Lower leg skin (tissue), 4 donors: ENCODE results near the gene PCP2. TPM values are rescaled to one million over a fixed set of nuclear protein-coding genes. Genes with fewer than 3 reads are reported as not detected.

Source experiments
- DNase-seq, 2 donors: peaks; one replicate each; pipeline ENCODE4 v3.0.0-alpha.2; 2019; ENCODE audit warnings: low spot score in 2 of 2
- H3K4me3 ChIP-seq: fragments of 200-600 bp; sonication (generic); 2 replicates; pipeline ENCODE4 v1.5.1; 2017; ENCODE audit warnings: mild to moderate bottlenecking, low read depth; ENCODE audit not compliant: poor library complexity, severe bottlenecking
- POLR2A ChIP-seq, 2 donors: fragments of 450-650 bp; IDR thresholded peaks; one replicate each; pipeline ENCODE4 v1.6.1; 2016 to 2017; ENCODE audit warnings: antibody characterized with exemption in 2 of 2, mild to moderate bottlenecking in 1 of 2, moderate library complexity in 1 of 2
- WGBS, 2 donors: methylation state at CpG; one replicate each; pipeline ENCODE4 v1.1.5; 2018; 5-methylcytosine and 5-hydroxymethylcytosine counted together
- intact Hi-C: fragments of 100-400 bp; cut with DNase I; formaldehyde crosslinking; loops from one replicate; pipeline ENCODE4 v1.15.0; 2023; ENCODE audit warnings: low total_unique reads
- microRNA-seq, 2 donors: library from miRNA; unstranded; fragments of <30 nt; microRNA quantifications; one replicate each; pipeline ENCODE4, GENCODE V29; 2016; ENCODE audit warnings: borderline replicate concordance in 2 of 2, borderline number of aligned reads in 1 of 2
- total RNA-seq, 4 donors: library from RNA; depleted of rRNA; stranded (reverse); fragments of >200 nt; gene quantifications; one replicate each; pipeline ENCODE4 v1.1.0, GENCODE V29; 2016
- TF ChIP-seq, protein P1 (sequence below), 3 donors: fragments of 450-650 bp; IDR thresholded peaks; one replicate each; pipeline ENCODE4 v1.5.1; 2016; ENCODE audit warnings: antibody characterized with exemption in 3 of 3, mild to moderate bottlenecking in 3 of 3, moderate library complexity in 2 of 3

The PCP2 gene
- total RNA-seq, 4 donors from 2014 or later, result 1.1 to 6.5 (median 4.2) TPM; not detected in 1

DNA sequence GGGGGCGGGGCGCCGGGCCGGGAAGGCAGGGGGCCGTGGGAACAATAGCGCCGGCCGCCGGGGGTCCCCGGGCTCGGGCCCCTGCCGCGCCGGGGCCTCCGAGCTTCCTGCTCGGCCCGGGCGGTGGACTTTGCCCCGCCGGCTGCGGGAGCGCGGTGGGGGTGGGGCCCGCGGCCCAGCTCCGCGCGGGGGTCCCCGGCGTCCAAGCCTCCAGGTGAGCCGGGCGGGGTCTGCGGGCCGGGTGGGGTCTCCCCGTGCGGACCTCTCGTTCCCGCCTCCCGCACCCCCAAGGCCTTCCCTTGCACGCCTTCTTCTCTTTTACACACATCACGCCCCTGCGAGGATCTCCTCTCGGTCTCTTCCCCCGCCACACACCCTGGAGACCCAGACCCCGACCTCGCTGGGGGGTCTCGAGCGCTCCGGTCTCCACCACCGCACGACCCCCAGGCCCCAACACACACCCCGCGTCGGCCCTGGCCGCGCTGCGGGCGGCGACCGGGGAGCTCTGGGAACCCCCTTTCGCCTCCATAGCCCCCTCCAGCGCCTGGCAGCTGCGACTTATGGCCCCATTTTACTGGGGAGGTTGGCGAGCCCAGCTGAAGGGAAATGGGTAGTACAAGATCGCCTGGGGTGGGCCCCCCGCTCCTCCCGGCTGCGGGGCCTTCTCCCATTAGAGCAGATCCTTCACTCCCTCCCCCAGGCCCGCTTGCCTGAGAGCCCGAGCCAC lies 37.1 kb downstream of the PCP2 start:
- H3K4me3 ChIP-seq, result peak overlapping the region; percentile 20
- no peak for TF ChIP-seq POLR2A (IDR thresholded peaks at IDR 0.05)
- TF ChIP-seq, protein P1, sequence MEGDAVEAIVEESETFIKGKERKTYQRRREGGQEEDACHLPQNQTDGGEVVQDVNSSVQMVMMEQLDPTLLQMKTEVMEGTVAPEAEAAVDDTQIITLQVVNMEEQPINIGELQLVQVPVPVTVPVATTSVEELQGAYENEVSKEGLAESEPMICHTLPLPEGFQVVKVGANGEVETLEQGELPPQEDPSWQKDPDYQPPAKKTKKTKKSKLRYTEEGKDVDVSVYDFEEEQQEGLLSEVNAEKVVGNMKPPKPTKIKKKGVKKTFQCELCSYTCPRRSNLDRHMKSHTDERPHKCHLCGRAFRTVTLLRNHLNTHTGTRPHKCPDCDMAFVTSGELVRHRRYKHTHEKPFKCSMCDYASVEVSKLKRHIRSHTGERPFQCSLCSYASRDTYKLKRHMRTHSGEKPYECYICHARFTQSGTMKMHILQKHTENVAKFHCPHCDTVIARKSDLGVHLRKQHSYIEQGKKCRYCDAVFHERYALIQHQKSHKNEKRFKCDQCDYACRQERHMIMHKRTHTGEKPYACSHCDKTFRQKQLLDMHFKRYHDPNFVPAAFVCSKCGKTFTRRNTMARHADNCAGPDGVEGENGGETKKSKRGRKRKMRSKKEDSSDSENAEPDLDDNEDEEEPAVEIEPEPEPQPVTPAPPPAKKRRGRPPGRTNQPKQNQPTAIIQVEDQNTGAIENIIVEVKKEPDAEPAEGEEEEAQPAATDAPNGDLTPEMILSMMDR (IDR thresholded peaks at IDR 0.05), result no peak
- DNase-seq, result no peak
- intact Hi-C loops, result no loop called here
- WGBS, 2 donors, result 3 to 5% methylated on average over 39 to 46 of the region's 70 CpGs

DNA sequence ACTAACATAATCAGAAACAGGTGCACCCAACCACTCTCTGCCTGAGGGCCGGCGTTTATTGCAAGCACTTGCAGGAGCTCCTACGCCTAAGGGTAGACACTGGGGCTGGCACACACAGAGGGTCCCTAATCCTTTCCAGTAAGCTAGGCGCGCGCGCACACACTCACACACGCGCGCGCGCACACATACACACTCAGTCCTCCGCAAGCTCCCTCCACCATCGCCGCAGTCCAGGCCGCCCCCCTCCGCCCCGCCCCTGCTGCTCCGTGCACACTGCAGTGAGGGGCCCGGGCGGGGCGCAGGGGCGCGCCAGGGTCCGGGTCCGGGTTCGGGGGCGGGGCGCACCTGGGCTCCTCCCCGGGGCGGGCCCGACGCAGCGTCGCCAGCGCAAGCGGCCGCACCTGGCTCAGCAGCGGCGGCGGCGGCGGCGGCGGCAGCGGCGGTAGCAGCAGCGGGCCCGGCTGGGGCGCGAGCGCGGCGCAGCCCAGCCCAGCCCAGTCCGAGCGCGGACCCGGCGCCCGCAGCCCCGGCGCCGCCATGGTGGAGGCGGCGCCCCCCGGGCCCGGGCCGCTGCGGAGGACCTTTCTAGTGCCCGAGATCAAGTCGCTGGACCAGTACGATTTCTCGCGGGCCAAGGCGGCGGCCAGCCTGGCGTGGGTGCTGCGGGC lies 37.9 kb downstream of the PCP2 start, which contains the start of gene CAMSAP3:
CAMSAP3 (plus strand) TSS at position 398 of the 668 bp plus-strand sequence; CDS start at position 538, 140 bp downstream.
- intact Hi-C loops, result no loop called here
- DNase-seq, result no peak
- peak within 1 kb of the TSS; percentile 20 for H3K4me3 ChIP-seq
- 1 to 2% methylated on average over 18 to 26 of the region's 78 CpGs for WGBS, 2 donors
- TF ChIP-seq POLR2A (IDR thresholded peaks at IDR 0.05), result no peak
- TF ChIP-seq, protein P1 (IDR thresholded peaks at IDR 0.05), result no peak

DNA sequence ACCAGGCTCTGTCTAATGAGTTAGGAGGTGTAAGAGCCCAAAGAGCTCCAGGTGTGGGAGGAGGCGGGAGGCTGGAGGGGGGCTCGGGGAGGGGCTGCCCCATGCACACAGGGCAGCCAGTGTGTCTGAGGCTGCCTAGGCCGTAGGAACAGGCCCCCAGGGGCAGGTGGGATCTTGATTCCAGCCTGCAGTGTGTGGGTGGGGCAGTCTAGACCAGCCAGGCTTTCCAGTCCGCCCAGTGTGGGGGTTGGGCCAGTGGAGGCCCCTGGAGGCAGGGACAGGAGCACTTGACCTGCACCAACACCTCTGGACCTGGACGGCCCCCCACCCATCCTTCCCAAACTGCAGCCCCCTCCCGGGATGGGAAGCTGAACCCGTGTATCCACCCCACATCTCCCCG lies 43.3 kb downstream of the PCP2 start:
- no peak overlapping the region for H3K4me3 ChIP-seq
- TF ChIP-seq POLR2A (IDR thresholded peaks at IDR 0.05), result no peak
- TF ChIP-seq, protein P1 (IDR thresholded peaks at IDR 0.05), result no peak
- intact Hi-C loops, result no loop called here
- WGBS, 2 donors, result 21 to 37% methylated on average over 7 to 8 of the region's 8 CpGs
- DNase-seq, result peak in 1 of 2 donors; percentile 55

DNA sequence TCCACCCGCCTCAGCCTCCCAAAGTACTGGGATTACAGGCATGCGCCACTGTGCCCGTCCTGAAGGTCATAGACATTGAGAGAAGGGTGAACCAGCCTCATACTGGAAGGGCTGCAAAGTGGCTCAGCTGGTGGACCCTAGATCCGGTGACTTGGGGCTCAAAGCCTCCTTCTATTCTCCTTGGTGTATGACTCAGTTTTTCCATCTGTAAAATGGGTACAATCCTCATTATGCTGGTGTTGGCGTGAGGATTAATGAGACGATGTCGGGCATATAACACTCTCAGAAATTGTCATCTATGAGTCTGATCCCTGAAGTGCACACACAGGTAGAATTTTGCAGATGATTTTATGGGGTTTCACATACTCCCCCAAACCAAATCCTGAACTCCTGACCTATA lies 43.7 kb downstream of the PCP2 start:
- 86 to 90% methylated on average over 7 of the region's 7 CpGs for WGBS, 2 donors
- no peak overlapping the region for H3K4me3 ChIP-seq
- DNase-seq, result no peak
- intact Hi-C loops, result no loop called here
- TF ChIP-seq, protein P1 (IDR thresholded peaks at IDR 0.05), result no peak
- no peak for TF ChIP-seq POLR2A (IDR thresholded peaks at IDR 0.05)

DNA sequence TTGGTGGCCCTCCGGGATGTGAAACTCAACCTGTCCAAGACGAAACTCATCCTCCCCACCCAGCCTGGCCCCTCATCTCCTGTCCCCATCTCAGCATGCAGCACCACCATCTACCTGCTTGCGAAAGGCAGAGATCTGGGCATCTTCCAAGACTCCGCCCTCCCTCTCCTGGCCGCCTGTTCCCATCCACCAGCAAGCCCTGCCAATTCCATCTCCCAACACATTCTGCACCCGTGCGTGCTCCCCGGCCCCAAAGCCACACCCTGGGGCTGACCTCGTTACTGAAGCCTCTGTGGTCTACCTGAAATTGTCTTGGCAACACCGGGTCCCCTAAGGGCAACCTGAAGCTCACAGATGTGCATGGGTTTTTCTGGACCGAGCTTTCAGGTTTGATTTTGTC lies 51.1 kb downstream of the PCP2 start:
- H3K4me3 ChIP-seq, result no peak overlapping the region
- WGBS, 2 donors, result 41 to 54% methylated on average over 11 of the region's 11 CpGs
- intact Hi-C loops, result no loop called here
- TF ChIP-seq POLR2A (IDR thresholded peaks at IDR 0.05), result no peak
- TF ChIP-seq, protein P1 (IDR thresholded peaks at IDR 0.05), result no peak
- peak in 1 of 2 donors; percentile 44 for DNase-seq

Small RNA genes lying within 50 kb of the gene (microRNA-seq; reads per million reads assigned to microRNA genes)
- 0 to 0.68 reads per million in 2 donors for gene MIR6792

Other genes starting within 250 kb of the PCP2 start
- 1 to 10 TPM; 3.2 to 8.2 (median 4.7) TPM for gene PEX11G, start 144.7 kb downstream of the PCP2 start, total RNA-seq
- gene ZNF358, start 117.6 kb downstream of the PCP2 start, total RNA-seq, result 10 to 100 TPM; 30.4 to 42.8 (median 36.9) TPM
- gene MCOLN1, start 111.1 kb downstream of the PCP2 start, total RNA-seq, result 10 to 100 TPM; 15.2 to 37.7 (median 28.6) TPM
- 10 to 100 TPM; 58.3 to 89.8 (median 71.0) TPM for gene PNPLA6, start 98.0 kb downstream of the PCP2 start, total RNA-seq
- 100 to 1,000 TPM in 3 of 4 donors, 10 to 100 TPM in 1; 75.3 to 174 (median 110) TPM for gene CAMSAP3, start 37.9 kb downstream of the PCP2 start, total RNA-seq
- gene XAB2, start 4.2 kb downstream of the PCP2 start, total RNA-seq, result 10 to 100 TPM; 55.9 to 99.1 (median 67.7) TPM
- gene PET100, start 3.9 kb downstream of the PCP2 start, total RNA-seq, result 100 to 1,000 TPM in 1 of 4 donors, 10 to 100 TPM in 2, 1 to 10 TPM in 1; 9.0 to 267 (median 19.1) TPM
- 100 to 1,000 TPM in 1 of 4 donors, 10 to 100 TPM in 3; 43.8 to 109 (median 69.9) TPM for gene STXBP2, start 3.4 kb upstream of the PCP2 start, total RNA-seq
- not detected for gene RETN, start 35.3 kb upstream of the PCP2 start, total RNA-seq
- gene MCEMP1, start 43.4 kb upstream of the PCP2 start, total RNA-seq, result not detected
- 100 to 1,000 TPM; 115 to 197 (median 143) TPM for gene TRAPPC5, start 47.1 kb upstream of the PCP2 start, total RNA-seq
- not detected for gene FCER2, start 68.4 kb upstream of the PCP2 start, total RNA-seq
- gene CLEC4G, start 98.4 kb upstream of the PCP2 start, total RNA-seq, result 1 to 10 TPM in 1 of 4 donors, under 1 TPM in 1, not detected in 2; 0.36 to 2.3 TPM
- 1 to 10 TPM in 2 of 4 donors, under 1 TPM in 2; 0.55 to 2.1 (median 1.4) TPM for gene CD209, start 113.8 kb upstream of the PCP2 start, total RNA-seq
- gene CLEC4M, start 129.5 kb upstream of the PCP2 start, total RNA-seq, result not detected
- gene EVI5L, start 196.5 kb upstream of the PCP2 start, total RNA-seq, result 10 to 100 TPM; 16.2 to 23.3 (median 20.0) TPM
- gene PRR36, start 240.7 kb upstream of the PCP2 start, total RNA-seq, result under 1 TPM; 0.72 to 0.93 (median 0.83) TPM